ENCODE results near the gene C9orf78.
A peak's percentile ranks its signal among the peaks of the same experiment; 100 is the strongest.

C9orf78 gene, protein sequence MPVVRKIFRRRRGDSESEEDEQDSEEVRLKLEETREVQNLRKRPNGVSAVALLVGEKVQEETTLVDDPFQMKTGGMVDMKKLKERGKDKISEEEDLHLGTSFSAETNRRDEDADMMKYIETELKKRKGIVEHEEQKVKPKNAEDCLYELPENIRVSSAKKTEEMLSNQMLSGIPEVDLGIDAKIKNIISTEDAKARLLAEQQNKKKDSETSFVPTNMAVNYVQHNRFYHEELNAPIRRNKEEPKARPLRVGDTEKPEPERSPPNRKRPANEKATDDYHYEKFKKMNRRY

DNA sequence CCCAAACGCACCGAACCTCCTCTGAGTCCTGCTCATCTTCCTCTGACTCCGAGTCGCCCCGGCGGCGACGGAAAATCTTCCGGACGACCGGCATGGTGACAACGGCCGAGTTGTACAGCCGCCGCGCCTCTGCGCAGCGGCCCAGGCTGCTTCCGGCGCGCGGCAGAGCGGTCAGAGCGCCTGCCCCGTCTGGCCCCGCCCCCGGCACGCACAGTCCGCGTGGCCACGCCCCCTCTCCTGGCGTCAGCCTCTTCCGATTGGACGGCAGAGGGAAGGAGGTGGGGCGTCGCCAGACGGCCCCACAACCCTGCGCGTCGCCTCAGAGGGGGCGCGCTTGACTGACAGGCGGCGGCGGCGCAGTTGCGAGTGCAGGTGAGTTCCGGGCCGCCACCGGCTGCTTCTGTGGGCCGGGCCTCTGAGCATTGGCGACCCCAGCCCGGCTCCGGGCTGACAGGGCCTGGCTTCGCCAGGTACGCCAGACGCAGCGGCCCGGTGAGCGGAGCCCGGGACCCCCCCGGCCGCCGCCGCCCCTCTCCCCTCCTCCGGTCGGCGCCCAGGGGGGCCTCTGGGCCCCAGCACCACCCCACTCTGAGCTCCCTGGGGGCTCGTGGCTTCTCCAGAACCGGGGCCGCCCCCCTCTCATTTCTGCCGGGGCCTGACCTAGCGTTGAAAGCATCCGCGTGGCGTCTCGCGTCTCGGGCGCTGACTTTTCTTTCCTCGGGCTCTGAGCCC lies at the start of gene C9orf78, which contains the start of gene USP20:
TSS of gene C9orf78 (minus strand) at position 148 of the 732 bp plus-strand sequence. CDS start at position 94, 54 bp downstream.
TSS of gene USP20 (plus strand) at position 331 of the 732 bp plus-strand sequence. CDS start 17,098 bp downstream, outside the sequence.
- TF ChIP-seq, protein P1, sequence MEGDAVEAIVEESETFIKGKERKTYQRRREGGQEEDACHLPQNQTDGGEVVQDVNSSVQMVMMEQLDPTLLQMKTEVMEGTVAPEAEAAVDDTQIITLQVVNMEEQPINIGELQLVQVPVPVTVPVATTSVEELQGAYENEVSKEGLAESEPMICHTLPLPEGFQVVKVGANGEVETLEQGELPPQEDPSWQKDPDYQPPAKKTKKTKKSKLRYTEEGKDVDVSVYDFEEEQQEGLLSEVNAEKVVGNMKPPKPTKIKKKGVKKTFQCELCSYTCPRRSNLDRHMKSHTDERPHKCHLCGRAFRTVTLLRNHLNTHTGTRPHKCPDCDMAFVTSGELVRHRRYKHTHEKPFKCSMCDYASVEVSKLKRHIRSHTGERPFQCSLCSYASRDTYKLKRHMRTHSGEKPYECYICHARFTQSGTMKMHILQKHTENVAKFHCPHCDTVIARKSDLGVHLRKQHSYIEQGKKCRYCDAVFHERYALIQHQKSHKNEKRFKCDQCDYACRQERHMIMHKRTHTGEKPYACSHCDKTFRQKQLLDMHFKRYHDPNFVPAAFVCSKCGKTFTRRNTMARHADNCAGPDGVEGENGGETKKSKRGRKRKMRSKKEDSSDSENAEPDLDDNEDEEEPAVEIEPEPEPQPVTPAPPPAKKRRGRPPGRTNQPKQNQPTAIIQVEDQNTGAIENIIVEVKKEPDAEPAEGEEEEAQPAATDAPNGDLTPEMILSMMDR (IDR thresholded peaks at IDR 0.05): no peak

DNA sequence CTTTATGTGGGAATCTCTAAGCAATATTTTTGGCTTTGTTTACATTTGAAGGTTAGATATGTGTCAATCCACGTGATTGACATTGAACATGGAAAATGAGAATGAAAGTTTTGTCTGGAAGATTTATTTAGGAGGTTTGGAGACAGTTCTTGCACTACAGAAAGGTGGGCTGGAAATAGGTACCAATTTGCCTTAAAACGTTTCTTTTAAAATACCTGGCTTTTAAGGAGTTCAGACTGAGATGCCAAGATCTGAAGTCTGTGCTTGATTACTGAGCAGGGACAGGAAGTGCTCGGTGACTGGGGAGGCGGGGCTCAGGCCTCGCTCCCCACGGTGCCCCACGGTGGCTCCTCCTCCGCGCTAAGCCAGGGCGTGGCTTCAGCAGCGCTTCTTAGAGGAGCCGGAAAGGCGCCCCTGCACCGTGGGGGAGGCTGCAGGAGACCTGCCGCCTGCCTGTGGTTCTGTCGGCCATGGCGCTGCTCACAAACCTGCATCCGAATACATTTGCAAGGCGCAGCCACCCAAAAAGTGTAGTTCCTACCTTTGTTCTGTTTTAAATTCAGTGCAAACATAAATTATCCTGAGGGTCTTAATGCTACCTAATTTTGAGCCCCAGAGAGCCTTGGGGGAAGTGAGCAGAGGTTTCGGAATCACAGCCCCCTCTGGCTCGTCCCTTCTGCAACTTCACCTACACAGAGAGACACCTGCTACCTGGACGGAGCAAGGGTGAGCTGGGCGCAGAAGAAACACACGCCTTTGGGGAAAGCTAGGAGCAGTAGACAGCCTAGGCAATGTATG lies 49.3 kb upstream of the C9orf78 start:
- DNase-seq (ENCODE audit: low spot score): peak; percentile 91
- peak overlapping the region; percentile 62 for H3K4me3 ChIP-seq
- H3K27ac ChIP-seq: peak overlapping the region; percentile 57 to 89
- TF ChIP-seq, protein P1 (IDR thresholded peaks at IDR 0.05): no peak

More for the DNA sequence above, at the start of gene C9orf78, which contains the start of gene USP20:
- peak; percentile 95 for DNase-seq (ENCODE audit: low spot score)
- peak within 1 kb of the TSS; percentile 95 for H3K4me3 ChIP-seq
- H3K27ac ChIP-seq: peak within 1 kb of the TSS; percentile 91 to 96

DNA sequence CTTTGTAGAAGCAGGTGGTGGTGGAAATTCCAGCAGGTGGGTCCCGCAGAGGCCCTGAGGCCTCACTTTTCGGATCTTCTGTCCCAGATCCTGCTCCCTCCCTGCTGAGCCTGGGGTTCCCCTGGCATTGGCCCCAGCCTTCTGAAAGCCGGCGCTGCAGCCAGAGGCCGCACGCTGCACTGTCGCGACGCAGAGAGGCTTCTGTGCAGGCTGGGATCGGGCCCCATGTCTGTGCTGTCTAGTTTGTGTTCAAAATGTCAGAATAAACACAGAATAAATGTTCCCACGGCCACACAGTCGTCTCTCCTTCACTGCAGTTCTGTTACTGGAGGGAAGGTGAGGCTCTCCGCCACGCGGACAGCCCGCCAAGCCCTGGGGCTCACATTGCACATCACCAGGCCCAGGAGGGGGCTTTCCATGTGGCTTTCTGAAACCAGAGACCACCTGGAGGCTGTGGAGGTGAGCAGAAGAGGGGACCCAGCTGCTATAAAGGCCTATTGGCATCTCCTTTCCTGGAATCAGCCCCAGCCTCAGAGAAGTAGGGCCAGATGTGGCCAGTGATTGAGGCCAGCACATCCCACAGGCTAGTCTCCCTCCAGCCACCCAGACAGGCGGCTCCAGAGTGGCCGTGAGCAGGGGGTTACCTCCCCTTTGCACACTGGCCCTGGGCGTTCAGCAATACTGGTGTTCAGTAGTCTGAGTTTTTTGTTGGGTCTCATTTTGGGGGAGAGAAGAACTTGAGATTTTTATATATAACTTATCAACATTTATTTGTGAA lies 46.7 kb upstream of the C9orf78 start:
- Histone ChIP-seq H3K27ac (no peak overlapping the region), H3K4me3 (no peak overlapping the region)
- DNase-seq (ENCODE audit: low spot score): no peak
- TF ChIP-seq, protein P1 (IDR thresholded peaks at IDR 0.05): no peak

DNA sequence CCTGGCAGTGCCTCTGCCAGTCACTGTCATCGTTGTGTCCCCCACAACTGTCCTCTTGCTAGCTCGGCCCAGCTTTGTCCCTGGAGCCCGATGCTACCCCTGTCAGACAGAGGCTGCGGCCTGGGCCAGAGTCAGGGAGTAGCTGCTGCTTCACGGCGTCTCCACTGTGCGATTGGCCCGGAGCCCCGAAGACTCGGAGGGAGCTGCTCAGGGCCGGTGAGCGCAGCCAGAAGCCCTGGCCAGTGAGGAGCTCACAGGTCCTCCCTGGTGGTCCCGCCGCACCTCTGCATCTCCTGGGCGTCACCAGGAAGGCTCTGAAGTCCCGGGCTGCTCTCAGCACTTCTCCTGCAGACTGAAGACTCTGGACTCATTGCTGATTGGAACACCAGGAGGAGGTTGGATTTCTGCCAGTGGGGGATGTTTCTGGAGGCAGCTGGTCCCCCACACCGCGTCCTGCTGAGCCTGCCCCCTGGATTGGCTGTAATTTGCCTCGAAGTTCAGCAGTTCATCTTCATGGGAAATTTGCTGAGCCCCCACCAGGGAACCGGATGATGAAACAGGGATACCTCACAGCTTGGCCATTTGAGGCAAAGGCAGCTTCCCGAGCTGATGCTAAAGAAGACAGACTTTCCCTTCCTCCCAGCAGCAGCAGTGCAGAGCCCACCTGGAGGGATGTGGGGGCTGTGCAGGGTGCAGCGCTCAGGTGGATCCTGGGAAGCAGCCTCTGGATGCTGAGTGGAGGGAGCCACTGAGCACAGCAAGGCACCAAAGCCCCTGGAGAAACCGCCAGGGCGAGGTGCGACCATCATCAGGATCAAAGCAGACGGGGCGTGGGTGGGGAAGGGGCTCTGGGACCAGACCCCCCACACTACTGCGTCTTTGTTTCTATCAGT lies 45.8 kb upstream of the C9orf78 start:
- no peak overlapping the region for H3K27ac ChIP-seq
- TF ChIP-seq, protein P1 (IDR thresholded peaks at IDR 0.05): no peak
- DNase-seq (ENCODE audit: low spot score): no peak
- H3K4me3 ChIP-seq: no peak overlapping the region

DNA sequence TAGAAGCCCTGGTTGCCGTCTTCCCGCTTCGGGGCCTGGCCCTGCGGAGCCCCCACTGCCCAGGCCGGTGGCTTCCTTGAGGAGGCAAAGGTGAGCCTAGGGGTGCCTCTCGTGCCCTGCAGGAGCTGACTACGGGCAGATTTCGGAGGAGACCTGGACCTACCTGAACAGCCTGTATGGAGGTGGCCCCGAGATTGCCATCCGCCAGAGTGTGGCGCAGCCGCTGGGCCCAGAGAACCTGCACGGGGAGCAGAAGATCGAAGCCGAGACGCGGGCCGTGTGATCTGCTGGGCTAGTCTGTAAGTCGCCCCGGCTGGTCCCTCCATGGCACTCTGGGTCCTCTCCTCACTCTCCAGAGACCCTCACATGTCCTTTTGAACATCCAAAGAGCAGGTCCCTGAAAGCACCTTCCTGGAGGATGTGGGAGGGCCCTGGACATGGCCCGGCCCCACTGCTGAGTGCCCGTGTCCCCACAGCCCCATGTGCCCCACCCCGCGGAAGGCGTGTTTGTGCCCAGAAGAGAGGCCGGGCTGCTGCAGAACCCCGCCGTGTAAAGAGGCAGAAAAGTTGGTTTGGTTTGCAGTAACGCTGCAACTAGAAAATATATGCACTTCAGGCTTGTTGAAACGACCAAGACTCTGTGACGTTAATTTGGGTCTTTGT lies 45.0 kb upstream of the C9orf78 start:
- Histone ChIP-seq H3K4me3 (no peak overlapping the region), H3K27ac (no peak overlapping the region)
- TF ChIP-seq, protein P1 (IDR thresholded peaks at IDR 0.05): no peak
- no peak for DNase-seq (ENCODE audit: low spot score)

Measured in coronary artery (tissue), 2 donors.